GM21717 (cell line): ENCODE data around the gene TENM3.
"Not testable (repeated sequence)": the region's sequence is repeated elsewhere in the genome, so short reads cannot be mapped to it uniquely, and the experiment has no call there.

ENCODE experiments used
- ATAC-seq: cut with Tn5 transposase; IDR thresholded peaks from one replicate; pipeline ENCODE4 v1.9.1; 2021; ENCODE audit warnings: mild to moderate bottlenecking, moderate library complexity; ENCODE audit not compliant: unreplicated experiment

TENM3 gene

DNA sequence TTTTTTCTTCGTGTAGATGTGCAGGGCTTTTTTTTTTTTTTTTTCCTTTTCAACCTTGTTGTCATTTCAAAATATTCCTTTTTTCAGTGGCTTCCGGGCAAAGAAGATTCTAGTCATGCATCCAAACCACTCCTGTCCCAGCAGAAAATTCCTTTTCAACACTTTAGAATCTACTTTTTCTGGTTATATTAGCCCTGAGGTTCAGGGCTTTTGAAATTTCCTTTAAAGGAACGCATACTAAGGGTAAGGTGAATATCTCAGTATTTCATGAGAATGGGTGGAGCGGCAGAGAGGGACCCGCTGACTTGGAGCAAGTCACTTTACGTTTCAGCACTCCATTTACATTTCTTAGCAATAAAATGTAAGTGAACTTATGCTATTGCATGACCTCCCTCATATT, 15.6 kb upstream of the TENM3 start:
- no peak for ATAC-seq

DNA sequence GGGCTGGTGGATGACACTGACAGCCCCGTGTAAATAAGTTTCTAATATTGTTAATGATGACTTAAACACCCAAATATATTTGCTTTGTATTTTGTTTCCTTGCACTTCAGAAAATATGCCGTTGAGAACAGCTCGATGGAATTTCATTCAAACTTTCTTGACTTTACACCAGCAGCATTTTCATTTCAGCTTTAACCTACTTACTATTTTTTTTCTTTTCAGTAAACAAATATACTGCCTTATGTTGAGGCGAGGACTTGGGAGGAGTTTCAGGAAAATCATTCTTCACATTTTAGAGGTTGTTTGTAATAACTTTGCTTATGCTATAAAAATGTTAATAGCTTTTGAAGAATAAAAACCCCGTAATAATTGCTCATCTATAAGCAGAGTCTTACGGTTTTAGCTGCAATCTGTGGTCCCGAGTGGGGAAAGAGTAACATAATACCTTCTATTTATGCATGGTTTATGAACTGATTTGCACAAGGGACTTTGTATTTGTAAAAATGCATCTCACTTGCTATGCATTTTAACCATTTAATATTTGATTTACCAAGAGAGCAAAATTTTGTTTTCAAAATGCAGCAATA, 14.1 kb upstream of the TENM3 start:
- ATAC-seq: no peak

DNA sequence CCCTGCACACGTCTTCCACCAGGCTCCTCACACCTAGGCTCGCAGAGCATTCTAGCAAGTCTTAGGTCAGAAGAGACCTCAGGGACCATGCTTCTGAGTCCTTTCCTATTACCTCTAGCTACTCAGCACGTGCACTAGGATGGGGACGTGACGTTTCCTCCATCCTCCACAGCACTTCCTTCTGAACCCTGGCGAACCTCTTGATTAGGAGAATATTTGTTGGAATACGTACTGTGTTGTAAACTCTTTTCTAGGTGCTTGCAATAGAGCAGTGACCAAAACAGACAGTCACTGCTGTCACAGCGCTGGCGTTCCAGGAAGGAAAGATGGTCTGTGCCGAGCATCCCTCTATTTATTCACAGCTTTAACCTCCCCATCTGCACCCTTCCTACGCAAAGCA, 12.9 kb upstream of the TENM3 start:
- no peak for ATAC-seq

DNA sequence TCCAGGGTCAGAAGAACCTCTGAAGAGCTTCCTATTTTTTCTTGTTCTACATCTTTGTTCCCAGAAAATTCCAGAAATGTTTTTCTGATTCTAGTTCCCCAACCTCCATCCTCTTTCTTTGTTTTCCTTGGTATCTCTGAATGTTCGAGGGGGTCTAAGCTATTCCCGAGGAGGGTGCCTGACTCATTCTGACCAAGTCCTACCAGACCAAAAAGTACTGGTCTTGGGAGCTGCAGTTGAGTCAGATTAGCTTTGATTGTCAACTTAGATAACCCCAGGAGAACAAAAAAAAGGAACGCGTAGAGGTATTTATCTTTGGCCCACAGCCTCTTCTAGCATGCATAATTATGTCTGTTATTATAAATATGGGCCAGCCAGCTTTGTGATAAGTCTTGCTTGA, 12.1 kb upstream of the TENM3 start:
- no peak for ATAC-seq

DNA sequence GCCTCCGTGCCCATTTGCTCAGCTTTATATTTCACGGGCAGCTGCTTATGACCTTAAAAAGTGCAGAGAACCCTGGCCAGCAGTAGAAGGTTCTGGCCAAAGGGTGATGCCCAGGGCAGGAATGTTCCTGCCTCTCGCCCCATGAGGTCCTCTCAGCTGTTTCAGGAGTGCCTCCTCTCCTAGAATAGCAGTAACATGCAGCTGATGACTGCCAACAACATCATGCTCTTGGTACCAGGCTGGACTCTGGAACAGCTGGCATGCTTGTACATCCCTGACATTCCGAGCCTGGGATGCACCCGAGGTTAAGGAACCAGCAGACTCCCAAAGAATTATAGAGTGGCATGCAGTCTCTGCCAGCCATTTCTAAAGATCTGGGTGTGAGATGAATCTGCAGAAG, 11.7 kb upstream of the TENM3 start:
- no peak for ATAC-seq

DNA sequence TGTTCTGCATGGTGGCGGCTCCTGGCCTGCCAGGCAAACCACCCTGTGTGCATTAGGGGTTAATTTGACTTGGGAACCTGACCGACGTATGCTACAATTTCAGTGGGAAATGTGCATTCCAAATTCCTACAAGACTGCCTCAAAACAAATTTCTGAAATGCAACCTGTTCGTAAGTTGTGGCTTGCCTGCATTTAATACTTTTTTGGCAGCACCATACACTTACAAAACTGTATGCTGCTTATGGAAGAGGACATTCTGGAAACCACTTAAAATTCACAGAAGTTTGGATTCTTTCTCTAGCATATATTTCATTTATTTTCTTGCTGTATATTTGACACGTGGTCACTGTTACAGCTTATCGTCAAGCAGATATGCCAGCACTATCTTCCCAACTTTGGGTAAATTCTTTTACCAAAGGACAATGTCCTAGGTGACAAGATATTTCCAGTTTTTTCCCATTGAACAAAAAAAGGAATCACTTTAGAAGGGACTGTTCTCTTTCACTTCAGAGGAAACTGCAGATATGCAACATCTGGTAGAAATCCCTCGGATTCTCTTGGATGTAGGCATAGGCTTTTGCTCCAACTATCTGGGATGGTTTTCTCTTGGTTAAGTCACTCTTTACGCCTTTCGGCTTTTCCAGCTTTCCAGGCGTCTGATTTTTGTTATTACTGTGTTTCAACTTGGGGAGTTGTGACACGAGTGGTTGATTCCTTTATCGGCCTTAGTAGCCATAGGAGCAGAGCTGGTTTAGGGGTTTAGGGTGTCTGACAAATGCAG, 9.7 kb upstream of the TENM3 start:
- ATAC-seq: no peak

DNA sequence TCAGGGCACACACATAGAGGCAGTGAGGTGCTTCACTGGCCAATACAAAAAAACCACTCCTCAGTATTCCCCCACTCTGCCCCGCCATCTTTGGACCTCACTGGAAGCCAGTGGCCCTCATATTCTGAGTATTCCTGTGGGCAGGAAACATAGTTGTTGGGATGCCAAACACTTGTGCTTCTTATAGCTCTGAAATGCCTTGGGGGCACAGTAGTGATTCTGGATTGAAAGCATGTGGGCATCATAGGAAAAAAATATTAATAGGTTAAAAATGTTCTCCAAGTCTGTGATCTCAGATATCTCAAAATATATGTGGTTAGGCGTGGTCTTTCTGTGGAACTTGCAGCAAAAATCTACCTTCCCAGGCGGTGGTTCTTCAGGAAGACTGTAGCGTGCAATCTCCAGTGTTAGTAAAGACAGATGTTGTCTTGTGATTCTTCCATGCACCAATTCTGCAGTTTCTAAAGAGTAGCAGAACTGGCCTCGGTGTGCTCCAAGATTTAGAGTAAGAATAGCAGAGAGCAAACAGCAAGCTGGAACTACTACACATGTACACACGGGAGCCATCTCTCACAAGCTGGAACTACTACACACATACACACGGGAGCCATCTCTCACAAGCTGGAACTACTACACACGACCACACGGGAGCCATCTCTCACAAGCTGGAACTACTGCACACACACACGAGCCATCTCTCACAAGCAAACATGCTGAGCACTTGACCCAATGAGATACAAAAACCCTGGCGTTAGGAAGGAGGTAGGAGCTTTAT, 8.0 kb upstream of the TENM3 start:
- ATAC-seq: no peak

DNA sequence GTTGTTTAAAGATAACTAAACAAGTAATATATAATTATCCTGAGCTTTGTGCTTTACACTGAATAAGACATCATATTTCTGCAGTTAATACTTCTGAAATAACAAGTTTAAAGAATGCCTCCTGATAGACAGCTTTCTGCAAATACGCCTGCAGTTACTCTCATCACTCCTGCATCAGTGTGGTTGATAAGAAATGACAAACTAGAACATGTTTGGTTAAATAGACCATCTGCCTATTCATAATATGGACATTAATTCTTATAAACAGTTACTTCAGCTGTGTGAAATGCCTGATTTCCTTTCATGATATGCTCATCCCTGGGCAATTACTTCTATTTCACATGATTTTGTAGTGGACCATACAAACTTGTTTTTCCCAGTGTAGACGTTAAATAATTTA, 7.0 kb upstream of the TENM3 start:
- ATAC-seq: no peak

DNA sequence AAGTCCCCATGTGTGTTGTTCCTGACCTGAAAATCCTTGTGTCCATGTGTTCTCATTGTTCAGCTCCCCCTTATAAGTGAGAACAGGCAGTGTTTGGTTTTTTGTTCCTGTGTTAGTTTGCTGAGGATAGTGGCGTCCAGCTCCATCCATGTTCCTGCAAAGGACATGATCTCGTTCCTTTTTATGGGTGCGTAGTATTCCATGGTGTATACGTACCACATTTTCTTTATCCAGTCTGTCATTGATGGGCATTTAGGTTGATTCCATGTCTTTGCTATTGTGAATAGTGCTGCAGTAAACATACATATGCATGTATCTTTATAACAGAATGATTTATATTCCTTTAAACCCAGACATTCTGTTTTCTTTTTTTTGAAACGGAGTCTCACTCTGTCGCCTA, 6.2 kb upstream of the TENM3 start:
- ATAC-seq: not testable (repeated sequence)

DNA sequence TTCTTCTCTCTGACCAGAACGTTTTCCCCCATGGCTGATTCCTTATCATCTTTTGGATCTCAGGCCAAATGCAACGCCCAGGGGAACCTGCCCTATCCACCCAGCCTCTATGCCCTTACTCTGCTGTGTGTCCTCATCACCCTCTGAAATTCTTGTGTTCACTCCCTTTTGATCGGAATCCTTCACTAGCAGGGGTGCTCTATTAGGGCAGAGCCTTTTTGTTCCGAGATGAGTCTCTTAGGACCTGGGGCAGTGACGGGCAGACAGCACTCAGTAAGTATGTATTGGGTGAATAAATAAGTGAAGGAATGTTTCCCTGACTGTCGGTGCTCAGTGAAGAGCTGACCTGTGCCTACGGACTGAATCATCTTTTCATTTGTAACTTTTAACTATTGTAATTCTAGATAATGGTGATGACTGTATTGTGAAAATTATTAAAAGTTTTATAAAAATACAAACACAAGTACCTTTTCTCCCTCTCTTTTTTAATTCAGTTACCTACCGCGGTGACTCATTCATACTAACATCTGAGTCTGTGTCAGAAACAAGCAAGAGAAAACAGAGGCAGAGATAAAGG, 4.8 kb upstream of the TENM3 start:
- no peak for ATAC-seq

DNA sequence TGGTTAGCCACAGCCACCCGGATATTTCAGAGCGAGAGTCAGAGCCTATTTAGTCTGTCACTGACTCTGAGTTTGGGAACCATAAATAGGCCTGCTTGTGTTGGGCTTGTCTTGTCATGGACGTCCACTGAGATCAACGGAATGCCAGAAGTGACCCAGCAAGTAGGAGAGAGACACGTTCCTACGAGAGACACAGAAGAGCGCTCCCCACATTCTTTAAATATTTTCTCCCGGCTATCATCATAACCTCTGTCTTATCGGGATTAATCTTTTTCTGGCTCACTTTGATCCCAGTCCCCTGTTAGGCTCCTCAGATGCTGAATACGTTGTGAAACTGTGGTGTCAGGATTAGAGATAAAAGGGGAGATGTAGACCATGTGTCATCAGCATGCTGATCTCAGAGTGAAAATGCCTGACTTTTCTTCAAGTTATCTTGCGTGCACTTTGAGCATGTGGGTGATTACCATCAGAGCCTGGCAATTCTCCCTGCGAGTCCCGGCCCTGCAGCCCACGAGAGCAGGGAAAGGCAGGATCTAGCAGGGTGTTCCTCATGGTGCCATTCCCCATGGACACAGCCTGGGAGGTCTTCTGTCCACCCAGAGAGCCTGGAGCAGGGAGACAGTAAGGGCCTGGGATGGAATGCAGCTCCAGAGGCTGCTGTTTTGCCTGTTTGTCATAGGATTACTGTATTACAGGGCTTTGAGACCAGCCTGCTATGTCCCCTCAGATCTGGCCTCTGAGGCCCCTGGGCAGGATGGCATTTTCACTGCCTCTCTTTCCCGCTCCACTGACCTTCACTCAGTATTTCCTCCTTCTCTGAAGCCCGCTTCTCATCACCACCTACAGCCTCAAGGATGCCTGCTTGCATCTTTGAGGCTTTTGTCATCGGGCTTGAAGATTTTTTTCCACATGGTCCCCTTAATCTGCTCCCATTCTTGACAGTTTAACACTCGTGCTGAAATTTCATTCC, 2.8 kb upstream of the TENM3 start:
- ATAC-seq: no peak

DNA sequence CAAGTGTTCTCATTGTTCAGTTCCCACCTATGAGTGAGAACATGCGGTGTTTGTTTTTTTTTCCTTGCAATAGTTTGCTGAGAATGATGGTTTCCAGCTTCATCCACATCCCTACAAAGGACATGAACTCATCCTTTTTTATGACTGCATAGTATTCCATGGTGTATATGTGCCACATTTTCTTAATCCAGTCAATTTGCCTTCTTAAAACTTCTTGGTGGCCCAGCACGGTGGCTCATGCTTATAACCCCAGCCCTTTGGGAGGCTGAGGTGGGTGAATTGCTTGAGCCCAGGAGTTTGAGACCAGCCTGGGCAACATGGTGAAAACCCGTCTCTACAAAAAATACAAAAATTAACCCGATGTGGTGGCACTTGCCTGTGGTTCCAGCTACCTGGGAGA, 942 bp upstream of the TENM3 start:
- not testable (repeated sequence) for ATAC-seq

DNA sequence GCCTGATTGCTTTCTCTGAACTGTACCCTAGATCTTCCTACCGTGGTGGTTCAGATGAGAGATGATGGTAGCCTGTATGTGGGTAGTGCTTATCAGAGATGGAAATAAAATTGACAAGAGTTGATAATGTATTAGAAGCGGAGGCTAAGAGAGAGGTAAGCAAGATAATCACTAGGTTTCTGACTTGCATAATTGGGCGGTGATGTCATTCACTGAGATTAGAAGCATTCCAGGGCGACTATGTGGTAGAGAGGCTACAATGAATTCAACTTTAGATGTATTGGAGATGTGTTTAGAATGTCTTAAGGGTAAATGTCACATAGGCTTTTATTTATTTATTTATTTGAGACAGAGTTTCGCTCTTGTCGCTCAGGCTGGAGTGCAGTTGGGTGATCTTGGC, 415 bp upstream of the TENM3 start:
- ATAC-seq: no peak

DNA sequence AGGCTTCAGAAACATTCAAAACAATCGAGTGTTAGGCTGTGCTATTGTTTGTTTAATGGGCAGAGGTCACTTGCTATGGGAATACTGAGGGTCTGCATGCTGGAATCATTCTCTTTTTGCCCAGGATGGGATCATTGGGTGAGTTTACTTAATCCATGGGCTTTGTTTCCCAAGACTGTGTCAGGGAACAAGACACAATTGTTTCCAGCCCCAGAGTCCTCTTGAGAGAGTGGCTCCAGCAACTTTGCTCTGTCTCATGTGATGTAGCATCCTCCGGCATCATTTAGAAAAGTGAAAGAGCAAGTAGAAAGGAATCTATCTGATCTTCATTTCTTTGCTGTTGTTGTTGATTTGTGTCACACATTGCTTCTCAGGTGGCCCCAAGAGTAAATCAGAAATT, 1.8 kb downstream of the TENM3 start:
- ATAC-seq: no peak

DNA sequence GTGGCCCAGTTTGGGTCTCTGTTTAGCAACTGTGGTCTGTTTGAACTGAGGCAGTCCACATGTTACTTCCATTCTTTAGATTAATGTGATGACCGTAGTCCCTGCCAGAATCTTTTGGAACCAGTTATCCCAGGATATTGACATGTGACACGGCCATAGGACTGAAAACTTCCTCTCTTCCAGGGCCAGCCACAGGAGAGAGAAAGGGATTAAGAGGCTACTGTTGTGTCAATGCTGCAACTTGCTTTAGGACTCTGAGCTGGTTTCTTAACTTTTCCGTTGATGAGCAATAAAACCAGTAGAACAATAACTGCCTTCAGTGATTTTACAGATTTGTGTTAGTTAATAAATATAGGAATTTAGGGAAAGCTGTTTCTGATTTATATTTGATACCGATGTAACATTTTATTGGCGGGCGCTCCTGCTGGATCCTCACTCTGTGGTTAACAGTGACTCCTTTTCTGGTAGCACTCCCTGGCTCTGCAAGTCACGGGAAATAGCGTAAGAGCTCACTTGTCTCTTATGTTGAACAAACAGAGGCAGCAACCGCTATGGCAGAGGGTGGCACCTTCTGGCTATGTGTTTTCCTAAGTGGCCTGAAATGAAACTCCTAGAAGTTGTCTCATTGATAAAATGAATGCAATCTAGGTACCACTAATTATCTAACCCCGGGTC, 2.5 kb downstream of the TENM3 start:
- ATAC-seq: no peak

DNA sequence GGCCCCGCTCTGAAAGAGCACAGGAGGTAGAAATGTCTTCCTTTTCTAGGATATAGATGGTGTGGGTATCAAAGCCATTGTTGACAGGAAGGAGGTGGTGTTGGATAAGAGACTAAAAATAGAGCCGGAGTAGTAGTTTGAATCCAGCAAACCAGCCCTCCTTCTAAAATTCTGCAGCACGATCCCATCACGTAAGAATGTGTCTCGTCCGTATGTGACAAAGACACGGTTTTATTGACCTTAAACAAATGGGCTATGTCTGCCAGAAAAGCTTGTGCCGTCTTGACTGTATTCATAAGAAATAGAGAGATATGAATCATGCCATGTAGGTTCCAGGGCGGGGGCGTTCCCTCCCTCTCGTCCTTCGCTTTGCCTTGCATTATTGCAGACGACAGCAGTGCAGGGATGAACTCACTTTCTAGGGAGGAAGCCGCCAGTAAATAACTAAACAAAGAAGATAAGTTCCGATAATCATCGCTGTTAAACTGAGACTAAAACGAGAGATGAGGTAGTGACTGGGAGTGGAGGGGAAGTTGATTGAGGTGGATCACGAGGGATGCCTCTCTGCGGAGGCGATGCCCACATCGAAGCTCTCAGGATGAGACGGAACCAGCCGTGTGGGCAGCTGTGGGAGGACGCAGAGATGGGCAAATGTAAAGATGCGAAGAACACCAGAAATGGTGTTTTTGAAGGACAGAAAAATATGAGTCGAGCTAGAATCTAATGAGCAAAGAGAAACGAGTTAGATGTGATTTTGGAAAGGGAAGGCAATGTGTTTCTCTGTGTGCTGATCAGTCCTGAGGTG, 3.4 kb downstream of the TENM3 start:
- ATAC-seq: no peak

DNA sequence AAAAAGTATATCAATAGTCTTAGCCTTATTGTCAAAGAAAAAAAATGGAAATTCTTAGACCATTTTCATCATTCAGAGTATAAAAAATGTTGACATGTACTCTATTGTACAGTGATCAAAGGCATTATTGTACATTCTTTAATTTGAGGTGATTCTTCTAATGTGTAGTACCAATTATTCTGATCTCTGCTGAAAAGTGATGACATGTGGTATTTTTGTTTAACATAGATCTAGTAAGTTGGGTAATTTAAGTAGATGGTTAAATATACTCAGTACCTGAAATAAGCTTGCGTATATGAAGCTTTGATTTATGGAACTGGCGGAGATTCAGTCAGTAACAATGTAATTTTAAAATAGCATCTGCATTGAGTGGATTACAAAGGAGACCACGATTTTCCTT, 5.1 kb downstream of the TENM3 start:
- no peak for ATAC-seq

DNA sequence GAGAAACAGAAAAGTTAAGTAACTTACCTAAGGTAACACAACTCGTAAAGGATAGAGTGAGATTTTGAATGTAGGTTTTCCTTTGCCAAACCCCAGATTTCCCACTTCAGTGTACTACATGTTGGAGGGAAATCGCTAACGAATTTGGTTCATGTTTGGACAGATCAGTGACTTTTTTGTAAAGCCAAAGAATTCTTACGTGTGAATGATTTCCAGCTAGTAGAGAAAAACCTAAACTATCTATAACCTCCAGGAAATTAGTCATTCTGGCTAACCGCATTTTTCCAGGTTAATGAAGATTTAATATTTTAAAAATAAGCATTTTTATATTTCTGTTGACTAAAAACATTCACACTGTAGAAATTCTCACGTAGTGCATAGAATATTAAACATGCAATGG, 7.2 kb downstream of the TENM3 start:
- ATAC-seq: no peak

DNA sequence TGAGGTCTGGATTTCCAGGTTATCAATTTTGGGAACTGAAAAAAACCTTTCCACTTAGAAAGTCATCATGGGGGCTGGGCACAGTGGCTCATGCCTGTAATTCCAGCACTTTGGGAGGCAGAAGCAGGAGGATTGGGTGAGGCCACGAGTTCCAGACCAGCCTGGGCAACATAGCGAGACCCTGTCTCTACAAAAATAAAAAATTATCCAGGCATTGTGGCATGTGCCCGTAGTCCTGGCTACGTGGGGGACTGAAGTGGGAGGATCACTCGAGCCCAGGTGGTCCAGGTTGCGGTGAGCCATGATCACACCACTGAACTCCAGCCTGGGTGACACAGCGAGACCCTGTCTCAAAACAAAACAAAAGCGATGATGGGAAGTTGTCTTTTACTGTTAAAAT, 7.9 kb downstream of the TENM3 start:
- no peak for ATAC-seq
